Measurements from ENCODE around the gene ILF3. TPM values are rescaled to one million over a fixed set of nuclear protein-coding genes. Genes with fewer than 3 reads are reported as not detected.
A peak's percentile ranks its signal among the peaks of the same experiment; 100 is the strongest.

The ILF3 gene
- total RNA-seq, 1 donor from 2014 or later = 183 TPM

DNA sequence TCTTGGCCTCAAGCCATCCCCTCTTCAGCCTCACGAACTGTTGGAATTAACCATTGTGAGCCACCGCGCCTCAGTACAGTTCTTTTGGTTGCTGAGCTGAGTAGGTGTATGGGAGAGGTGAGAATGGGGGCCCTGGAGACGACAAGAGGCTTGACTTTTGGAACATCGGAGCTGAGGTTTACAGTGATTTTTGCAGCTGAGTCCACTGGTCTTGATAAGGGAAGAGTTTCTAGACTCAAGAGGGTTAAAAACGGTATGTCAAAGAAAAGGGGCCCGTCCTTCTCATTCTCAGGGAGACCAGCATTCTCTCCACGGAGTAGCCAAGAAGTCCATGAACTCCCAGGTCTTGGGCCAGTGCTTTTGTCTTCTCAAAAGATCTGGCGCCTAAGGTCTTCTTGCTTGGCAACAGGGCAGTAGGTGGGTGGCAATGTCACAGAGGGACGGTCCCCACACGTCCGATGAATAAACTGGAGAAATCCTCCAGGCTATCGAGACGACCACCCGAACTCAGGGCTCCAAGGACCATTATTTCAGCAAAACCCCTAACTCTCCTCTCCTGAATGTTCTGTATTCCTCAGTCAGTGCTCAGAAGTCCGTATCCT is 40.7 kb downstream of the ILF3 start:
- DNase-seq (ENCODE audit: extremely low read depth, low read depth, low spot score) = no peak

DNA sequence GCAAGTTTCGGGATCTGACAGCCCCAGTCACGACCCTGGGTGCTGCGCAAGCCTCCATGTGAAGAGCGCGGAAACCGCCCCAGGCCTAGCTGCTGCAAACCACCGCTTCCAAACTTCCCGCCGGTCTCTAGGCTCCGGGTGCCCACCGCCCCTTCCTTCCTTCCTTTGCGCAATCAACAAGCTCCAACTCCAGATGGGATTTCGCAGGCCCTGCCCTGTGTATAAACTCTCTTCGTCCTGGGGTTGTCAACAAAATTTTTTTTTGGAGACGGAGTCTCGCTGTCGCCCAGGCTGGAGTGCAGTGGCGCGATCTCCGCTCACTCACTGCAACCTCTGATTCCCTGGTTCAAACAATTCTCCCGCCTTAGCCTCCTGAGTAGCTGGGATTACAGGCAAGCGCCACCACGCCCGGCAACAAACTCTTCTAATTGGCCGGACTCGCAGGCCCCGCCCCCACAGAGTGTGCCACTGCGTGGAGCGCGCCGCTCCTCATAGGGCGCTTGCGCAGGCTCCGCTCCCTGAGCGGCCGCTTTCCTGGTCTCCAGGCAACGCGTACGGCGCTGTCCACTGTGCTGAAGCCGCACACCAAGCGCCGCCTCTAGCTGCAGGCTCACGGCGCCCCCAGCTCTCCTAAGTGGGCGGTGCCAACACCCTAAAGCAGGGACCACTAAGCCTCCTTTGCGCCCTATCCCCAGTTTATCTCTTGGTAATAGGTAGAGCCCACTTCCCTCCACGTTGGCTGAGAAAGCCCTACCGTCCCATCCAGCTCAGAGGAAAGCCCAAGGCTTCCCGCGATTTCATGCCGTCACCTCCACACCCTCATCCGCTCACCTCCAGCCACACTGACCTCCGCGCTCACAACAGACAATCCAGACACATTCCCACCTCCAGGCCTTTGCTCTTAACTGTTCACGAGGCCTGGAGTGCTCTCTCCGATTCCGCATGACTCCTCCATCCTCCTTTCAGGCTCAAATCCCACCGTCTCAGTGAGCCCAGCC is 41.6 kb downstream of the ILF3 start:
- DNase-seq (ENCODE audit: extremely low read depth, low read depth, low spot score) = peak; percentile 52

DNA sequence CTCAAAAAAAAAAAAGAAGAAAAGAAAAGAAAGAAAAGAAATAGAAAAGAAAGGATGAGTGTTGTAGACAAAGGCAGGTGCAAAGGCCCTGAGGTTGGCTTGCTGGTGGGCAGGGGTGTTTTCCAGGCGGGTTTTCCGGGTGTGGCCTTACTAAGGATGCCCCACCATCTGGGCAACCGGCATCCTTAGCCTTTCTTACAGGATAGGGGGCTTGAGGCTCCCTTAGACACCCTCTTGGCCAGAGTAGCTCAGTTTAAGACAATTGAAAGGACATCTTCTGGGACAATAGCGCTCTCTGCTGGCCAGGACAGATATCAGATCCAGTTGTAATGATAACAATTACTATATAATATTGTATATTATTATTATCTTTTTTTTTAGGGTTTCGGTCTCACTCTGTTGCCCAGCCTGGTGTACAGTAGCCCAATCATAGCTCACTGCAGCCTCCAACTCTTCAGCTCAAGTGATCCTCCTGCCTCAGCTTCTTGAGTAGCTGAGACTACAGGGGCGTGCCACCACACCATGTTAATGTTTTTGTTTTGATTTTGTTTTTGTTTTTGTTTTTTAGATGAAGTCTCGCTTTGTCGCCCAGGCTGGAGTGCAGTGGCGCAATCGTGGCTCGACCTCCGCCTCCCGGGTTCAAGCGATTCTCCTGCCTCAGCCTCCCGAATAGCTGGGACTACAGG is 45.6 kb downstream of the ILF3 start:
- peak; percentile 25 for DNase-seq (ENCODE audit: extremely low read depth, low read depth, low spot score)

GRCh38 chr19:10701955-10702525 is 47.9 kb downstream of the ILF3 start:
- no peak for DNase-seq (ENCODE audit: extremely low read depth, low read depth, low spot score)

- no peak for DNase-seq (ENCODE audit: extremely low read depth, low read depth, low spot score)
Observed at GRCh38 chr19:10706990-10707389, 52.8 kb downstream of the ILF3 start.

DNA sequence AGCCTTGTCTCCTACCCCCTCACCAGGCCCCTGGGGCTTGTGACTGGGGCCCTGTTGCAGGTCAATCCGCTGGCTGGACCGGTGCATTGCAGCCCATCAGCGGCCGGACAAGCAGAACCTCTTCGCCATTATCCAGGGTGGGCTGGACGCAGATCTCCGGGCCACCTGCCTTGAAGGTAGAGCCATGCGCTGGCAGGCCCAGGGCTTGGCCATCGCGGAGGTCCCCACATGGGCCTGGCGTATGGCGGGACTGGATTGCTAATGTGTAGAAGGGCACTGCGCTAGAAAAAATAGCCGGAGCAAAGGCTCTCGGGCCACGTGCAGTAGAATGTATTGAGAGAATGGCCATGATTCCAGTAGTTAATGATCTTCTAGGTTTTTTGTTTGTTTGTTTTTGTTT is 53.3 kb downstream of the ILF3 start:
- no peak for DNase-seq (ENCODE audit: extremely low read depth, low read depth, low spot score)

GRCh38 chr19:10708291-10708690 is 54.1 kb downstream of the ILF3 start:
- DNase-seq (ENCODE audit: extremely low read depth, low read depth, low spot score) = no peak

GRCh38 chr19:10712045-10712444 is 57.9 kb downstream of the ILF3 start:
- no peak for DNase-seq (ENCODE audit: extremely low read depth, low read depth, low spot score)

- DNase-seq (ENCODE audit: extremely low read depth, low read depth, low spot score) = no peak
Observed at GRCh38 chr19:10712754-10713153, 58.6 kb downstream of the ILF3 start.

GRCh38 chr19:10713317-10713716 is 59.2 kb downstream of the ILF3 start:
- DNase-seq (ENCODE audit: extremely low read depth, low read depth, low spot score) = no peak

DNA sequence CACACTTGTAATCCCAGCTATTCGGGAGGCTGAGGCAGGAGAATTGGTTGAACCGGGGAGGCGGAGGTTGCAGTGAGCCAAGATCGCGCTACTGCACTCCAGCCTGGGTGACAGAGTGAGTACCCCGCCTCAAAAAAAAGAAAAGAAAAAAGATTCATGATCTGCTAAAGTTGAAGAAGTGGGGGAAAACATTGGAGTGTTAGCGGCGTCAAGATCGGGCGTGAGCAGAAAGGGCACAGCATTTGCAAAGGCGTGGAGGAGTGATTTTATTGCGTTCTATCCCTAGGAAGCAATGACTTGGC is 62.9 kb downstream of the ILF3 start:
- no peak for DNase-seq (ENCODE audit: extremely low read depth, low read depth, low spot score)

- peak; percentile 100 for DNase-seq (ENCODE audit: extremely low read depth, low read depth, low spot score)
Observed at GRCh38 chr19:10717356-10718204, 63.4 kb downstream of the ILF3 start, which contains the start of gene DNM2. TSS of gene DNM2 (plus strand) at chr19:10718079. CDS start at chr19:10718243, 164 bp downstream.

GRCh38 chr19:10718205-10719196 is 64.4 kb downstream of the ILF3 start:
- no peak for DNase-seq (ENCODE audit: extremely low read depth, low read depth, low spot score)

DNA sequence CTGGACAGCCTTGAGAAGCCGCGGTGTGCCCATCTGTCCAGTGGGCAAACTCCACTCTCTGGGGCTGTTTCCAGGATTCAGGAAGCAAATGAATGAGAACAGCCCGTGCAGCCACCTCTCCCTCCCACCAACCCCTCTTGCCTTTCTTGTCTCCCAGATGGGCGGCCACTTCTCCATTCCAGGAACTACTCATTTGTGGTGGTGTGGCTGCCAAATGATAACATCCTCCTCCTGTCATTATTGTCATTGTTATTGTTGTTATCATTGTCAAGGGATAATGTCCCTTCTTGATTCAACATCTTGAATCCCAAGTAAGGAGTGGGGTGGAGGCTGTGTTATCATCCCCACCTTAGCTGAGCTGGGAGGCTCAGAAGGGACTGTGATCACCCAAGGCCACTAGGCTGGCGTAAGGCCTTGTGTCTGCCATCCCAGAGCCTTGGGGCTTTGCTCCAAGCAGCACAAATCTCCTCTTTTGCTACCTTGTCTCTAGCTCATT is 65.4 kb downstream of the ILF3 start:
- no peak for DNase-seq (ENCODE audit: extremely low read depth, low read depth, low spot score)

DNA sequence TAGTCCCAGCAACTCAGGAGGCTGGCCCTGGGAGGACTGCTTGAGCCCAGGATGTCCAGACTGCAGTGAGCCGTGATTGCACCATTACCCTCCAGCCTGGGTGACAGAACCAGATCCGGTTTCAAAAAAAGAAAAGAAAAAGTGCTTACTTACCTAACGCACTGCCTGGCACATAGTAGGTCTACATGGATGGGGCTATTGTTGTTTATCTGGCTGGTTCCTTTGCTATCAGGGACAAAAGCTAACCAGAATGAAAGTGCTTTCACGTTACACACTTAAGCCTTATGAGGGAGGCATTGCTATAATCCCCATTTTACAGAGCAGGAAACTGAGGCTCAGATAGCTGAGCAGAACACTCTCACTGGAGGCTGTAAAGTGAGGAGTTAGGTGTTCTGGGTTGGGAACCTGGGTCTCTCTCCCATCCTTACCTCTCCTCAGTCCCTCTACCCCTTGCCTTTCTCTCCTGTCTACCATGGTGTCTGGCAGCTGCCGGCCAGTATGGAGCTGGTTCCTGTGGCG is 66.5 kb downstream of the ILF3 start:
- no peak for DNase-seq (ENCODE audit: extremely low read depth, low read depth, low spot score)

DNA sequence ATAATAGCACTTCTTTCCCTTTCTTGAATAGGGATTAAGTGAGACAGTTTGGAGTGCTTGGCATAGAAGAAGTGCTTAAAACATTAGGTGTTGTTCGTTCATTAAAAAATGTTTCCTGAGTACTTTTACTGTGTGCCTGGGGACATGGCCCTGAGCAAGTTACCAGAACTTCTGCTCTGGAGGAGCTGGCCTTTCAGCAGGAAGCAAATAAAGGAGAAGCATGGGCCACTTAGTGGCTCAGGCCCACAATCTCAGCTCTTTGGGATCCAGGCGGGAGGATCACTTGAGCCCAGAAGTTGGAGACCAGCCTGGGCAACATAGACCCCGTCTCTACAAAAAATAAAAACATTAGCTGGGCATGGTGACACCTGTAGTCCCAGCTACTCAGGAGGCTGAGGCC is 69.4 kb downstream of the ILF3 start:
- DNase-seq (ENCODE audit: extremely low read depth, low read depth, low spot score) = no peak

GRCh38 chr19:10724573-10725071 is 70.5 kb downstream of the ILF3 start:
- no peak for DNase-seq (ENCODE audit: extremely low read depth, low read depth, low spot score)

- DNase-seq (ENCODE audit: extremely low read depth, low read depth, low spot score) = no peak
Observed at GRCh38 chr19:10725415-10725814, 71.3 kb downstream of the ILF3 start.

Data from glomerular endothelial cell (primary cell).